Suprapubic skin (tissue), 4 donors: Measurements from ENCODE around the gene RUNX1.

Experiments used
- CTCF ChIP-seq, 2 donors: fragments of 200-600 bp in 1 of 2; fragments of 450-650 bp in 1 of 2; sonication (generic) in 1 of 2; IDR thresholded peaks; one replicate each; pipeline ENCODE4 v1.5.1; 2016 to 2019; ENCODE audit warnings: antibody characterized with exemption in 2 of 2, mild to moderate bottlenecking in 1 of 2, moderate library complexity in 1 of 2
- EP300 ChIP-seq: sonication (generic); formaldehyde crosslinking; IDR thresholded peaks from one replicate; pipeline ENCODE4 v1.6.1; 2017; ENCODE audit warnings: antibody characterized with exemption
- POLR2A ChIP-seq, 2 donors: fragments of 450-650 bp; IDR thresholded peaks; one replicate each; pipeline ENCODE4 v1.6.1; 2017; ENCODE audit warnings: antibody characterized with exemption in 2 of 2, mild to moderate bottlenecking in 2 of 2, moderate library complexity in 2 of 2
- POLR2AphosphoS5 ChIP-seq, 3 donors: sonication (generic); formaldehyde crosslinking; IDR thresholded peaks; one replicate each; pipeline ENCODE4 v1.6.1; 2017; ENCODE audit warnings: antibody characterized with exemption in 3 of 3

GRCh38 chr21:34948157-34948556 is 100.9 kb downstream of the RUNX1 start:
- TF ChIP-seq CTCF (IDR thresholded peaks at IDR 0.05) (no peak), POLR2AphosphoS5 (IDR thresholded peaks at IDR 0.05) (no peak), EP300 (no peak), POLR2A (IDR thresholded peaks at IDR 0.05) (no peak)
